Measurements from ENCODE around the gene CHFR.
A peak's percentile ranks its signal among the peaks of the same experiment; 100 is the strongest.
"Not testable (repeated sequence)": the region's sequence is repeated elsewhere in the genome, so short reads cannot be mapped to it uniquely, and the experiment has no call there.

Gene CHFR

DNA sequence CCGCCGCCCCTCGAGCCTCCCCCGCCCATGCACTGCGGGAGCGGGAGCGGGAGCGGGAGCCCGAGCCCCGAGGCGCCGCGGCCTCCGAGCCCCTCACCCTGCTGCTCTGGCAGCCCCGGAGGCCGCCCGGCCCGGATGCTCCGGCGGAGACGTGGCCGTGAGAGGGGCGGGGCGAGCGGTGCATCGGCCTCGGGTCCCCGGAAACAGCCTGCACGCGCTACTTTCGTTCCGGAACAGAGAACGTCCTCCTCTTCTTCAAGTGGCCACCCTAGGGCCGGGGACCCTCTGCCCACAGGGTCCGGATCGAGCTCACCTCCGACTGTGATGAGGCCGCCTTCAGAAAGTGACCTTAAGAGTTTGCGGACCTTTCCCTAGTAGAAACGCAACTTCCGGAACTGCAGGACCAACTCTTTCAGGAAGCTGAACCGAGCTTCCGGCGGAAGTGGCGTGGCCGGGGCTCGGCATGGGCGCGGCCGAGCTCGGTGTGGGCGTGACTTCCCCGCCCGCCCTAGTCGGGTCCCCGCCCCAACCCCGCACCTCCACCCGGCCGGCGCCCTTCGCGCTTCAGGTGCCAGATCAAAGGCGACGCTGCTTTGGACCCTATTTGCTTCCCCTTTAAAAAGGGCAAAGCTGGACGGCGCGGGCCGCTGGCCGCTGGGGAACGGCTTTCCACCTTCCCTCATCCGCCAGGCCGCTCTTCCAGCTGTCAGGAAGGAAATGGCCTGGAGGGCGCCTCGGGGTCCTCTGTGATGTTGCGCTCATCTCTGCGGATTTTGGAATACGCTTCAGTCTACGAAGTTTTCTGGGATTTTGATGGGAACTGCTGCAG lies 58.5 kb downstream of the CHFR start, which contains the start of gene GOLGA3:
TSS of gene GOLGA3 (minus strand) at position 164 of the 829 bp plus-strand sequence. CDS start 6,741 bp downstream, outside the sequence.
- H3K4me1 ChIP-seq (ENCODE audit: control insufficient read depth, insufficient read depth, low read length): no peaks in the 10 kb centered on the region
- peaks cover 46% of the 10 kb centered on the region for H3K36me3 ChIP-seq (ENCODE audit: control insufficient read depth, insufficient read depth, low read length)
- no peaks in the 10 kb centered on the region for H3K9me3 ChIP-seq (ENCODE audit: control insufficient read depth, insufficient read depth, low read length)
- H3K4me3 ChIP-seq (ENCODE audit: low read depth, low read length): peak within 1 kb of the TSS; percentile 93
- no peaks in the 10 kb centered on the region for H3K27me3 ChIP-seq (ENCODE audit: control insufficient read depth, insufficient read depth, low read length)
- H3K27ac ChIP-seq (ENCODE audit: low read depth, low read length): peak within 1 kb of the TSS; percentile 96
- H3K9ac ChIP-seq (ENCODE audit: low read depth, low read length): peak within 1 kb of the TSS; percentile 100

DNA sequence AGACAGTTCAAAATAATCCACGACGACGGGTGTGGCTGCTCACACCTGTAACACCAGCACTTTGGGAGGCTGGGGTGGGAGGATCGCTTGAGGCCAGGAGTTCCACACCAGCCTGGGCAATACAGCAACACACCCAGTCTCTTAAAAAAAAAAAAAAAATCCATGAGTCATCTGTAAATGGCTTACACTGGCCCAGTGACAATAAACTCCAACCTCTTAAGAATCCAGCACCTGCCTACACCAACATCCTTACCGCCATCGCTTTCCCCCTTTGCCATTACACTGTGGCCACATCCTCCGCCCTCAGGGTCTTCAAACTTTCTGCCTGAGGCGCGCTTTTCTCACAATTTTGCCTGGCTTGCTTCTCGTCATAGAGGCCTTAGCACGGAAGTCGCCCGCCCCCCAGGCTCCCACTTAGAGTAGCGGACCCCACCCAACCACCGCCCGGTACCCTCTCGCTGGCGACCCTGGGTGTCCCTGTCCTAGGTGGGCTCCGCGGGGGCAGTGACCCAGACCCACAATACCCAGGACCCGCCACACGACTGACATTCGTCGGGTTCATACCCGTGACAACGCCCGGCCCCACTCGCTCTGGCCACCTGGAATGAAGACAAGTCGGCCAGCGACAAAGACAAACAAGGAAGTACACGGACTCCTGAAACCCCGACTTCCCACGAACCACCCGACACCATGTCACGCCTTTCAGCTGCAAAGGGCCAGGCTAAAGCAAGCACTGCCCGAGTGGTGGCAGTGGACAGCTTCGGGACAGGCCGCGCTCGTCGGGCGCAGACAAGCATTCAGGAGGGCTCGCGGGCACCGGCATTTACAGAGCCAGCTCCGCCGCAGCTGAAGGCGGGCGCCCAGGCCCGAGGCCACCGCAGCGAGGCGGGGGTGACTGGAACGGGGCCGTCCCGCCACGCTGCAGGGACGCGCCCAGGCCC lies 59.4 kb downstream of the CHFR start:
- H3K4me3 ChIP-seq (ENCODE audit: low read depth, low read length): peak overlapping the region; percentile 93

DNA sequence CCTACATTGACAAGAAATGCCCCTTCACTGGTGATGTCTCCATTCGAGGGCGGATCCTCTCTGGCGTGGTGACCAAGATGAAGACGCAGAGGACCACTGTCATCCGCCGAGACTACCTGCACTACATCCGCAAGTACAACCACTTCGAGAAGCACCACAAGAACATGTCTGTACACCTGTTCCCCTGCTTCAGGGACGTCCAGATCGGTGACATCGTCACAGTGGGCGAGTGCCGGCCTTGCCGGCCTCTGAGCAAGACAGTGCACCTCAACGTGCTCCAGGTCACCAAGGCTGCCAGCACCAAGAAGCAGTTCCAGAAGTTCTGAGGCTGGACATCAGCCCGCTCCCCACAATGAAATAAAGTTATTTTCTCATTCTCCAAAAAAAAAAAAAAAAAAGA lies 61.5 kb downstream of the CHFR start:
- Histone ChIP-seq H3K36me3 (ENCODE audit: control insufficient read depth, insufficient read depth, low read length) (peaks cover 42% of the 10 kb centered on the region), H3K4me1 (ENCODE audit: control insufficient read depth, insufficient read depth, low read length) (no peaks in the 10 kb centered on the region), H3K9ac (ENCODE audit: low read depth, low read length) (no peak overlapping the region), H3K27ac (ENCODE audit: low read depth, low read length) (no peak overlapping the region), H3K27me3 (ENCODE audit: control insufficient read depth, insufficient read depth, low read length) (no peaks in the 10 kb centered on the region), H3K4me3 (ENCODE audit: low read depth, low read length) (no peak overlapping the region), H3K9me3 (ENCODE audit: control insufficient read depth, insufficient read depth, low read length) (no peaks in the 10 kb centered on the region)

More for the DNA sequence above, 59.4 kb downstream of the CHFR start:
- H3K27ac ChIP-seq (ENCODE audit: low read depth, low read length): peak overlapping the region; percentile 96
- H3K4me1 ChIP-seq (ENCODE audit: control insufficient read depth, insufficient read depth, low read length): no peaks in the 10 kb centered on the region
- H3K27me3 ChIP-seq (ENCODE audit: control insufficient read depth, insufficient read depth, low read length): no peaks in the 10 kb centered on the region
- peak overlapping the region; percentile 100 for H3K9ac ChIP-seq (ENCODE audit: low read depth, low read length)
- H3K36me3 ChIP-seq (ENCODE audit: control insufficient read depth, insufficient read depth, low read length): peaks cover 44% of the 10 kb centered on the region
- no peaks in the 10 kb centered on the region for H3K9me3 ChIP-seq (ENCODE audit: control insufficient read depth, insufficient read depth, low read length)

DNA sequence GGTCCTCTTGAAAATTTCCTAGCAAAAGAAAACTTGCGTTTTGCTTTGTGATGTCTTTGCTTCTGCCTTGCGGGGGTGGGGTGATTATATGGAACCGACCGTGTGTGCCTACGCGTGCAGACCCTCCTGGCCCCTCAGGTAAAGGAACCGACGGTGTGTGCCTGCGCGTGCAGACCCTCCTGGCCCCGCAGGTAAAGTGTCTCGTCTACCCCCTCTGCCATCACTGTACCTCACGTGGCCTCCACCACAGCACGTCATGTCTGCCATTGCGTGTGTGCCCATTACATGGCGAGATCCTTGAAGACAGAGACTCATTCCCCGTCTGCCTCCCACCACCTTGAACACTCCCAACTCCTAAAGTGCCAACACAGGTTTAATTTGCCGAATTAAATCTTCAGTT lies 62.3 kb downstream of the CHFR start:
- H3K4me1 ChIP-seq (ENCODE audit: control insufficient read depth, insufficient read depth, low read length): no peaks in the 10 kb centered on the region
- H3K27ac ChIP-seq (ENCODE audit: low read depth, low read length): no peak overlapping the region
- no peak overlapping the region for H3K4me3 ChIP-seq (ENCODE audit: low read depth, low read length)
- H3K36me3 ChIP-seq (ENCODE audit: control insufficient read depth, insufficient read depth, low read length): peaks cover 48% of the 10 kb centered on the region
- no peaks in the 10 kb centered on the region for H3K9me3 ChIP-seq (ENCODE audit: control insufficient read depth, insufficient read depth, low read length)
- H3K9ac ChIP-seq (ENCODE audit: low read depth, low read length): no peak overlapping the region
- no peaks in the 10 kb centered on the region for H3K27me3 ChIP-seq (ENCODE audit: control insufficient read depth, insufficient read depth, low read length)

DNA sequence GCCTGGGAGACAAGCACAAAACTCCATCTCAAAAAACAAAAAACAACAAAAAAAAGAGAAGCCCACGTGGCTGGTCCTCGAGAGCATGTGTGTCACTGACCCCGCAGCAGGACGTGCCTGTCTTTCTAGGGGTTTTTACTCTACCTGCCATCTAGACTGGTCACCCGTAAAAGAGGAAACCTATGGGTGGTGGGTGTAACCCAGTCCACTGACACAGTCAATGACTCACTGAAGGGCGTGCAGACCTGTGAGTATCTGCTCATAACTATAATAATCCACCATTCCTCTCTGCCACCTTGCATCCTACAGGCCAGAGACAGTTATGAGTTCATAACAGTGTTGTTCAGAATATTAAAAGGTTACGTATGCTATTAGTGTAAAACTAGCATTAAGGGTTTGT lies 63.4 kb downstream of the CHFR start:
- Histone ChIP-seq H3K4me3 (ENCODE audit: low read depth, low read length) (no peak overlapping the region), H3K36me3 (ENCODE audit: control insufficient read depth, insufficient read depth, low read length) (peaks cover 57% of the 10 kb centered on the region), H3K9ac (ENCODE audit: low read depth, low read length) (no peak overlapping the region), H3K4me1 (ENCODE audit: control insufficient read depth, insufficient read depth, low read length) (no peaks in the 10 kb centered on the region), H3K27me3 (ENCODE audit: control insufficient read depth, insufficient read depth, low read length) (no peaks in the 10 kb centered on the region), H3K27ac (ENCODE audit: low read depth, low read length) (no peak overlapping the region), H3K9me3 (ENCODE audit: control insufficient read depth, insufficient read depth, low read length) (no peaks in the 10 kb centered on the region)

DNA sequence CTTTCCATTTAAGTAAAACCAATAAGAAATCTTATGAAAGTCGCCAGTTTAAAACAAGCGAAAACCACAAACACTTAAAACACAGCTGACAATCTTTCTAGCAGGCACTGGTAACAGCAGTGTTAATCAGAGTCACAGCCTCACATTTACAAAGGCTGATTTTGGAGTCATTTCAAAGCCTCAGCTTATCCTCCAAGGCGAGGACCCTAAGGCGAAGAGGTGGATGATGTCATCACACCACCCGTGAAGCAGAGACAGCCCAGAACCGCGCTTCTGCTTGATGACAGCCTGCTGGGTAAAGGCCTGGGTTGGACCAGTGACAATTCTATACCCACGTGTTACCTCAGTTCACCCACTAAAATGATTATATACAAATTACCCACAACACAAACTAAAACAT lies 68.8 kb downstream of the CHFR start:
- Histone ChIP-seq H3K4me1 (ENCODE audit: control insufficient read depth, insufficient read depth, low read length) (no peaks in the 10 kb centered on the region), H3K9me3 (ENCODE audit: control insufficient read depth, insufficient read depth, low read length) (no peaks in the 10 kb centered on the region), H3K9ac (ENCODE audit: low read depth, low read length) (no peak overlapping the region), H3K4me3 (ENCODE audit: low read depth, low read length) (no peak overlapping the region), H3K27ac (ENCODE audit: low read depth, low read length) (no peak overlapping the region), H3K36me3 (ENCODE audit: control insufficient read depth, insufficient read depth, low read length) (peaks cover 68% of the 10 kb centered on the region), H3K27me3 (ENCODE audit: control insufficient read depth, insufficient read depth, low read length) (no peaks in the 10 kb centered on the region)

DNA sequence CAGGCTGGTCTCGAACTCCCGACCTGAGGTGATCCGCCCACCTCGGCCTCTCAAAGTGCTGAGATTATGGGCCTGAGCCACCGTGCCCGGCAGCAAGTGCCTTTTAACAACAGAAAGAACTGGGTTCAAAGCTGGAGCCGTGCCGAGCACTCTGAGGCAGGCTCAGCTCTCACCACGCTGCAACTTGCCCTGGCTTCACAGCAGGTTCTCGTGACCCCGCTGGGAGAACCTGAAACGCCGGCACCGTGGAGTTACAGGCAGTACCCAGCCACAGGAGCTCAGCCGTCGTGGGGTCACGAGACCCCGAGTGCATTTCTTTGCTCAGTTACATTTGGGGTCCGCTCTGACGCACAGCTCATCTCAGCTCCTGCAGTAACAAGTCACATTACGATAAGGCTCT lies 73.2 kb downstream of the CHFR start:
- peaks cover 66% of the 10 kb centered on the region for H3K36me3 ChIP-seq (ENCODE audit: control insufficient read depth, insufficient read depth, low read length)
- no peaks in the 10 kb centered on the region for H3K27me3 ChIP-seq (ENCODE audit: control insufficient read depth, insufficient read depth, low read length)
- H3K9me3 ChIP-seq (ENCODE audit: control insufficient read depth, insufficient read depth, low read length): no peaks in the 10 kb centered on the region
- no peak overlapping the region for H3K27ac ChIP-seq (ENCODE audit: low read depth, low read length)
- H3K4me3 ChIP-seq (ENCODE audit: low read depth, low read length): no peak overlapping the region
- no peaks in the 10 kb centered on the region for H3K4me1 ChIP-seq (ENCODE audit: control insufficient read depth, insufficient read depth, low read length)
- H3K9ac ChIP-seq (ENCODE audit: low read depth, low read length): no peak overlapping the region

DNA sequence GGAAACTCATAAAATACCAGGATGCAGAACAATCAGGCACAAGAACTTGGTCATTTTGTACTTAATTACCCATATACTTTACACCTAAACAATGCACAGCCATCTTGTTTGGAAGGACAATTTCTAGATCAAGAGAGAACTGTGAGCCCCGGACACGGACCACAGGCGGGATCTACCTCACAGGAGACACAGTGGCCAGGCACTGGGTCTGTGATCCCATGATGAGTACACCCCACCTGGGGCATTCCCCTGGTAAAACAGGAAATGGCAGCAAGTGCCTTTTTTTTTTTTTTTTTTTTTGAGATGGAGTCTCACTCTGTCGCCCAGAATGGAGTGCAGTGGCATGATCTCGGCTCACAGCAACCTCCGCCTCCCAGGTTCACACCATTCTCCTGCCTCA lies 74.0 kb downstream of the CHFR start:
- Histone ChIP-seq H3K9me3 (ENCODE audit: control insufficient read depth, insufficient read depth, low read length) (no peaks in the 10 kb centered on the region), H3K27me3 (ENCODE audit: control insufficient read depth, insufficient read depth, low read length) (no peaks in the 10 kb centered on the region), H3K36me3 (ENCODE audit: control insufficient read depth, insufficient read depth, low read length) (peaks cover 62% of the 10 kb centered on the region), H3K4me1 (ENCODE audit: control insufficient read depth, insufficient read depth, low read length) (no peaks in the 10 kb centered on the region), H3K9ac (ENCODE audit: low read depth, low read length) (no peak overlapping the region), H3K27ac (ENCODE audit: low read depth, low read length) (no peak overlapping the region), H3K4me3 (ENCODE audit: low read depth, low read length) (no peak overlapping the region)

DNA sequence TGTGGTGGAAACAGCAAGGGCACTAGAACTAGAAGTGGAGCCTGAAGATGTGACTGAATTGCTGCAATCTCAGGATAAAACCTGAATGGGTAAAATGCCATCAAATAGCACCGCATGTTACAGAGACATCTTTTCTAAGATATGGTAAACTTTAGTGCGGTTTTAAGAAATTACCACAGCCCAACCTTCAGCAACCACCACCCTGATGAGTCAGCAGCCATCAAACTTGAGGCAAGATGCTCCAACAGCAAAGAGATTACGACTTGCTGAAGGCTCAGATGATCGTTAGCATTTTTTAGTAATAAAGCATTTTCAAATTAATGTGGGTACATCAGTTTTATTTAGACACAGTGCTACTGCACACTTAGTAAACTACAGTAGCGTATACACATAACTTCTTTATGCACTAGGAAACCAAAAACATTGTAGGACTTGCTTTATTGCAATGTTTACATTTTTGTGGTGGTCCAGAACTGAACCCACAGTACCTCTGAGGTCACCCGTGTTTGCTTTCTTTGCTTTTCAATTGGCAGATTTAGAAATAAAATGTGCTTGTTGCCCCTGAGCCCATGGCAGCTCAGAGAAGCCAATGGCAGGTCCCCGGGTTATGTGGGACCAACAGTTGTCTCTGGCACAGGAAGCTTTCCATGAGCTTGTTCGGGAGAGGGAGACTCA lies 74.6 kb downstream of the CHFR start:
- Histone ChIP-seq H3K36me3 (ENCODE audit: control insufficient read depth, insufficient read depth, low read length) (peaks cover 62% of the 10 kb centered on the region), H3K9ac (ENCODE audit: low read depth, low read length) (no peak overlapping the region), H3K27me3 (ENCODE audit: control insufficient read depth, insufficient read depth, low read length) (no peaks in the 10 kb centered on the region), H3K9me3 (ENCODE audit: control insufficient read depth, insufficient read depth, low read length) (no peaks in the 10 kb centered on the region), H3K4me1 (ENCODE audit: control insufficient read depth, insufficient read depth, low read length) (no peaks in the 10 kb centered on the region), H3K4me3 (ENCODE audit: low read depth, low read length) (no peak overlapping the region), H3K27ac (ENCODE audit: low read depth, low read length) (no peak overlapping the region)

DNA sequence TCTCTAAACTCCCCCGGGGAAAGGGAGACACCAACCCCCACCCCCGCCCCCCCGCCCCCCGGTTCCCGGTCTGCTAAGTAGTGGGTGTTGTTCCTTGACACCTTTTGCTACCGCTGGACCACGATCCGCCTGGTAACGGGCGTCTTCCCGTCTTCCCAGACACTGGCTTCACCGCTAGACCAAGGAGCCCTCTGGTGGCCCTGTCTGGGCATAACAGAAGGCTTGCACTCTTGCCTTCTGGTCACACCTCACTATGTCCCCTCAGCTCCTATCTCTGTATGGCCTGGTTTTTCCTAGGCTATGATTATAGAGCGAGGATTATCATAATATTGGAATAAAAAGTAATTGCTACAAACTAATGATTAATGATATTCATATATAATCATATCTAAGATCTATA lies 78.0 kb downstream of the CHFR start:
- not testable (repeated sequence) for H3K9ac ChIP-seq (ENCODE audit: low read depth, low read length); H3K9me3 ChIP-seq (ENCODE audit: control insufficient read depth, insufficient read depth, low read length); H3K27ac ChIP-seq (ENCODE audit: low read depth, low read length); H3K4me3 ChIP-seq (ENCODE audit: low read depth, low read length); H3K27me3 ChIP-seq (ENCODE audit: control insufficient read depth, insufficient read depth, low read length); H3K4me1 ChIP-seq (ENCODE audit: control insufficient read depth, insufficient read depth, low read length)
- peaks cover 62% of the 10 kb centered on the region for H3K36me3 ChIP-seq (ENCODE audit: control insufficient read depth, insufficient read depth, low read length)
